ENCODE results near the gene CTTN. TPM values are rescaled to one million over a fixed set of nuclear protein-coding genes. Genes with fewer than 3 reads are reported as not detected.
A peak's percentile ranks its signal among the peaks of the same experiment; 100 is the strongest.

The CTTN gene
- total and polyA plus RNA-seq, 9 of the 15 experiments (the other 6 are each of a cell fraction or from before 2014, with no cell fraction given) = 9.9 to 158 (median 99.7) TPM

DNA sequence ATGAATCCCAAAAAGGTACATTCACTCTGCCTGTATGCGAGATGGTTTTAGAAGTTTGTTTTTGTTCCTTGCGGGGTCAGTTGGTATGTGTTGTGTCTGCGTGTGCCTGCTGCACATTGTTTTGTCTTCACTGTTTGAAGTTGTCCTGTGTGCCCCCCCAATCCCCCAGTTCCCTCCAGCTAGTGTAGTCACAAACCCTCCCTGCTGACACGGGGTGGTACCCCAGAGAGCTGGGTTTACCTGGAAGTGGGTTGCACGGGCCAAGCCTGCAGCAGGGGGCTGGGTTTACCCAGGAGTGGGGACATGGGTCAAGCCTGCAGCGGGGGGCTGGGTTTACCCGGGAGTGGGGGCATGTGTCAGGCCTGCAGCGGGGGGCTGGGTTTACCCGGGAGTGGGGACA is 22.2 kb downstream of the CTTN start (continued):
- TF ChIP-seq, protein P1, sequence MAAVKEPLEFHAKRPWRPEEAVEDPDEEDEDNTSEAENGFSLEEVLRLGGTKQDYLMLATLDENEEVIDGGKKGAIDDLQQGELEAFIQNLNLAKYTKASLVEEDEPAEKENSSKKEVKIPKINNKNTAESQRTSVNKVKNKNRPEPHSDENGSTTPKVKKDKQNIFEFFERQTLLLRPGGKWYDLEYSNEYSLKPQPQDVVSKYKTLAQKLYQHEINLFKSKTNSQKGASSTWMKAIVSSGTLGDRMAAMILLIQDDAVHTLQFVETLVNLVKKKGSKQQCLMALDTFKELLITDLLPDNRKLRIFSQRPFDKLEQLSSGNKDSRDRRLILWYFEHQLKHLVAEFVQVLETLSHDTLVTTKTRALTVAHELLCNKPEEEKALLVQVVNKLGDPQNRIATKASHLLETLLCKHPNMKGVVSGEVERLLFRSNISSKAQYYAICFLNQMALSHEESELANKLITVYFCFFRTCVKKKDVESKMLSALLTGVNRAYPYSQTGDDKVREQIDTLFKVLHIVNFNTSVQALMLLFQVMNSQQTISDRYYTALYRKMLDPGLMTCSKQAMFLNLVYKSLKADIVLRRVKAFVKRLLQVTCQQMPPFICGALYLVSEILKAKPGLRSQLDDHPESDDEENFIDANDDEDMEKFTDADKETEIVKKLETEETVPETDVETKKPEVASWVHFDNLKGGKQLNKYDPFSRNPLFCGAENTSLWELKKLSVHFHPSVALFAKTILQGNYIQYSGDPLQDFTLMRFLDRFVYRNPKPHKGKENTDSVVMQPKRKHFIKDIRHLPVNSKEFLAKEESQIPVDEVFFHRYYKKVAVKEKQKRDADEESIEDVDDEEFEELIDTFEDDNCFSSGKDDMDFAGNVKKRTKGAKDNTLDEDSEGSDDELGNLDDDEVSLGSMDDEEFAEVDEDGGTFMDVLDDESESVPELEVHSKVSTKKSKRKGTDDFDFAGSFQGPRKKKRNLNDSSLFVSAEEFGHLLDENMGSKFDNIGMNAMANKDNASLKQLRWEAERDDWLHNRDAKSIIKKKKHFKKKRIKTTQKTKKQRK (IDR thresholded peaks at IDR 0.05; ENCODE audit: borderline replicate concordance, low read depth, low read length) = no peak
- no peak for TF ChIP-seq MAFK (IDR thresholded peaks at IDR 0.05; ENCODE audit: low read length)
- TF ChIP-seq, protein P2, sequence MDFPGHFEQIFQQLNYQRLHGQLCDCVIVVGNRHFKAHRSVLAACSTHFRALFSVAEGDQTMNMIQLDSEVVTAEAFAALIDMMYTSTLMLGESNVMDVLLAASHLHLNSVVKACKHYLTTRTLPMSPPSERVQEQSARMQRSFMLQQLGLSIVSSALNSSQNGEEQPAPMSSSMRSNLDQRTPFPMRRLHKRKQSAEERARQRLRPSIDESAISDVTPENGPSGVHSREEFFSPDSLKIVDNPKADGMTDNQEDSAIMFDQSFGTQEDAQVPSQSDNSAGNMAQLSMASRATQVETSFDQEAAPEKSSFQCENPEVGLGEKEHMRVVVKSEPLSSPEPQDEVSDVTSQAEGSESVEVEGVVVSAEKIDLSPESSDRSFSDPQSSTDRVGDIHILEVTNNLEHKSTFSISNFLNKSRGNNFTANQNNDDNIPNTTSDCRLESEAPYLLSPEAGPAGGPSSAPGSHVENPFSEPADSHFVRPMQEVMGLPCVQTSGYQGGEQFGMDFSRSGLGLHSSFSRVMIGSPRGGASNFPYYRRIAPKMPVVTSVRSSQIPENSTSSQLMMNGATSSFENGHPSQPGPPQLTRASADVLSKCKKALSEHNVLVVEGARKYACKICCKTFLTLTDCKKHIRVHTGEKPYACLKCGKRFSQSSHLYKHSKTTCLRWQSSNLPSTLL (IDR thresholded peaks at IDR 0.05) = 0 out of 2 replicates have a peak, but pooled peaks have one; percentile 29
- no peak for TF ChIP-seq ARNT (IDR thresholded peaks at IDR 0.05)
- no peak for TF ChIP-seq RB1 (IDR thresholded peaks at IDR 0.05; ENCODE audit: low read depth)
- TF ChIP-seq, protein P3, sequence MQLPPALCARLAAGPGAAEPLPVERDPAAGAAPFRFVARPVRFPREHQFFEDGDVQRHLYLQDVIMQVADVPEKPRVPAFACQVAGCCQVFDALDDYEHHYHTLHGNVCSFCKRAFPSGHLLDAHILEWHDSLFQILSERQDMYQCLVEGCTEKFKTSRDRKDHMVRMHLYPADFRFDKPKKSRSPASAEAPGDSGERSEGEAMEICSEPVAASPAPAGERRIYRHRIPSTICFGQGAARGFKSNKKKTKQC (CRISPR knock-in tag; IDR thresholded peaks at IDR 0.05) = 0 out of 2 replicates have a peak, but pooled peaks have one; percentile 33

All from K562 (cell line).